ENCODE results near the gene PSMB10. TPM values are rescaled to one million over a fixed set of nuclear protein-coding genes. Genes with fewer than 3 reads are reported as not detected.

PSMB10 gene
- total RNA-seq, 2 donors from 2014 or later, result 16.2 to 26.7 TPM

DNA sequence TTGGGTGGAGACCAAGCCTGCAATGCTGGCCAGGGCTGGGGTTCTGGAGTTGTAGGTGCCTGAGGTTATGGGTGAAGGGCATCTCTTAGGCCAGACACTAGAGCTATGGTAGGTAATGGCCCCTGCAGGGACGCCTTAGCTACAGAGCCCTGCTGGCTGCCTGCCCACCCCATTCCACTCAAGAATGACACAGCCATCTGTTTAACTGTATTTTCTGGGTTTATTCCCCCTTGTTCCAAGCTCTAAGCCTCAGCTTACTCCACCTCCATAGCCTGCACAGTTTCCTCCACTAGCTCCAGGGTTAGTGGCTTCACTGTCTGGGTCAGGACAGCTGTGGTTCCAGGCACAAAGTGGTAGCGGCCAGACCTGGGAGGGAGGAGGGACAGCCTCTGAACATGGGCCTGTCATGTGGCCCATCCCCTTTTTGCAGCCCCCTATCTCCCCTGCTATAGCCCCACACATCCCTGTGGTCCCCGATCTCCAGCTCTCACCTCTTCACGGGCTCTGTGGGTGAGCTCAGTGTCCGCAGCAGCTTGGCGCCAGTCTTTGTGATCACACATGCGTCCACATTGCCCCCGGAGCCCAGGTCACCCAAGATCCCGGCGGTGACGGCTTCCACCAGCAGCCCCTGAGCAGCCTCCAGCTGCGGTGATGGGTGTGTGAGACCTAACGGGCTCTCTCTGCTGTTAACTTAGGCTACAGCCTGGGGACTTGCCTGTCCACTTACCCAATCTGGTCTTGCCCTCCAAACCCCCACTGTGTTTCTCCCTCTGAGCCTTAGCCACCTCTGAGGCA is 2.1 kb downstream of the PSMB10 start:
- 36 to 52% methylated on average over 7 to 13 of the region's 13 CpGs for WGBS, 2 donors
- TF ChIP-seq, protein P1, sequence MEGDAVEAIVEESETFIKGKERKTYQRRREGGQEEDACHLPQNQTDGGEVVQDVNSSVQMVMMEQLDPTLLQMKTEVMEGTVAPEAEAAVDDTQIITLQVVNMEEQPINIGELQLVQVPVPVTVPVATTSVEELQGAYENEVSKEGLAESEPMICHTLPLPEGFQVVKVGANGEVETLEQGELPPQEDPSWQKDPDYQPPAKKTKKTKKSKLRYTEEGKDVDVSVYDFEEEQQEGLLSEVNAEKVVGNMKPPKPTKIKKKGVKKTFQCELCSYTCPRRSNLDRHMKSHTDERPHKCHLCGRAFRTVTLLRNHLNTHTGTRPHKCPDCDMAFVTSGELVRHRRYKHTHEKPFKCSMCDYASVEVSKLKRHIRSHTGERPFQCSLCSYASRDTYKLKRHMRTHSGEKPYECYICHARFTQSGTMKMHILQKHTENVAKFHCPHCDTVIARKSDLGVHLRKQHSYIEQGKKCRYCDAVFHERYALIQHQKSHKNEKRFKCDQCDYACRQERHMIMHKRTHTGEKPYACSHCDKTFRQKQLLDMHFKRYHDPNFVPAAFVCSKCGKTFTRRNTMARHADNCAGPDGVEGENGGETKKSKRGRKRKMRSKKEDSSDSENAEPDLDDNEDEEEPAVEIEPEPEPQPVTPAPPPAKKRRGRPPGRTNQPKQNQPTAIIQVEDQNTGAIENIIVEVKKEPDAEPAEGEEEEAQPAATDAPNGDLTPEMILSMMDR (IDR thresholded peaks at IDR 0.05), result no peak
- TF ChIP-seq POLR2A (IDR thresholded peaks at IDR 0.05), result no peak
- no peaks in the 10 kb centered on the region for H3K36me3 ChIP-seq (replicated peaks in 1 of 2; ENCODE audit: insufficient read depth in 1 of 2, low read depth in 2 of 2)
- H3K9me3 ChIP-seq, result no peaks in the 10 kb centered on the region
- peaks cover 68% of the 10 kb centered on the region for H3K4me1 ChIP-seq
- H3K27ac ChIP-seq, result peak overlapping the region in 3 of 4 donors; percentile 81 to 97 (median 91)
- H3K4me3 ChIP-seq, result peak overlapping the region in 1 of 2 donors; percentile 37
- no peak for ATAC-seq
- intact Hi-C loops (cut with DNase I), result no loop called here
- no peaks in the 10 kb centered on the region for H3K27me3 ChIP-seq
- peak in 1 of 4 donors; percentile 50 for DNase-seq

DNA sequence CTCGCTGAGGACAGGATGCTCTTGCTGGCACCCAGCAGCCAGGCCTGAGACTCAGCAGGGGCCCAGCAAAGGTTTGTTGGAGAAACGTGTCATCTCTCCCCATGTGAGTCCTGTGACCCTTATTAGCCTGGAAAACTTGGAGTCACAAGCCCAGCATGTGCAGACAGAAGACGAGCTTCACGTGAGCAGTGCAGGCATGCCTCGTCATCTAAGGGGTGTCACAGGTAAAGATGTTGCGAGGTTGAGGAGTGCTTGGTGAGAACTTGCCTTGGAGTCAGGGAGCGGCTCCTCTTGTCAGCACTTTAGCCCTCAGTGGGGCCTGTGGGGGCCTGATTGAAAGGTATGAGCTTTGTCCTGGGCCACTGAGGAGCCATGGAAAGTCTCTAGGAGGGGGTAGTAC is 2.8 kb downstream of the PSMB10 start:
- DNase-seq (peak in 1 of 4 donors; percentile 15), ATAC-seq (no peak)
- Histone ChIP-seq H3K9me3 (no peaks in the 10 kb centered on the region), H3K4me1 (peaks cover 74% of the 10 kb centered on the region), H3K36me3 (replicated peaks in 1 of 2; ENCODE audit: insufficient read depth in 1 of 2, low read depth in 2 of 2) (no peaks in the 10 kb centered on the region), H3K4me3 (no peak overlapping the region), H3K27me3 (no peaks in the 10 kb centered on the region), H3K27ac (peak overlapping the region in 3 of 4 donors; percentile 81 to 97 (median 91))
- intact Hi-C loops (cut with DNase I), result no loop called here
- no peak for TF ChIP-seq POLR2A (IDR thresholded peaks at IDR 0.05)
- TF ChIP-seq, protein P1 (IDR thresholded peaks at IDR 0.05), result no peak
- WGBS, 2 donors, result 59 to 77% methylated on average over 7 of the region's 7 CpGs

DNA sequence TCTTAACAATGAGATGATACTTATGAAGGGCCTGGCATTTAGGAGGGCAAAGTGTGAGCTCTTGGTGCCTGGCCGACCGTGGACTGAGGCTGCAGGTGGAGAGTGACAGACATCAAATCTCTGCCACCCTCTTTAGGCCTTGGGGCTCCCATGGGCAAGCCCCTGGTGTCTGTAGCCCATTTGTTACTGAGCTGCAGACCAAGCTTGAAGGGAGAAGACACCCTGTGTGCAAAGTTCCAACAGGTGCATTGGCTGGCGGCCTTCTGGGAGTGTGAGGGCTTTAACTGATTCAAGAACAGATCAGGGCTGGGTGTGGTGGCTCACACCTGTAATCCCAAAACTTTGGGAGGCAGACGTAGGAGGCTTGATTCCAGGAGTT is 4.2 kb downstream of the PSMB10 start:
- 57 to 61% methylated on average over 4 of the region's 4 CpGs for WGBS, 2 donors
- peak overlapping the region; percentile 78 to 82 (median 80) for H3K27ac ChIP-seq
- no peaks in the 10 kb centered on the region for H3K27me3 ChIP-seq
- H3K36me3 ChIP-seq (replicated peaks in 1 of 2; ENCODE audit: insufficient read depth in 1 of 2, low read depth in 2 of 2), result no peaks in the 10 kb centered on the region
- no peak for TF ChIP-seq POLR2A (IDR thresholded peaks at IDR 0.05)
- TF ChIP-seq, protein P1 (IDR thresholded peaks at IDR 0.05), result no peak
- H3K9me3 ChIP-seq, result no peaks in the 10 kb centered on the region
- H3K4me3 ChIP-seq, result no peak overlapping the region
- H3K4me1 ChIP-seq, result peaks cover 81% of the 10 kb centered on the region
- intact Hi-C loops (cut with DNase I), result no loop called here
- no peak for DNase-seq
- ATAC-seq, result no peak

DNA sequence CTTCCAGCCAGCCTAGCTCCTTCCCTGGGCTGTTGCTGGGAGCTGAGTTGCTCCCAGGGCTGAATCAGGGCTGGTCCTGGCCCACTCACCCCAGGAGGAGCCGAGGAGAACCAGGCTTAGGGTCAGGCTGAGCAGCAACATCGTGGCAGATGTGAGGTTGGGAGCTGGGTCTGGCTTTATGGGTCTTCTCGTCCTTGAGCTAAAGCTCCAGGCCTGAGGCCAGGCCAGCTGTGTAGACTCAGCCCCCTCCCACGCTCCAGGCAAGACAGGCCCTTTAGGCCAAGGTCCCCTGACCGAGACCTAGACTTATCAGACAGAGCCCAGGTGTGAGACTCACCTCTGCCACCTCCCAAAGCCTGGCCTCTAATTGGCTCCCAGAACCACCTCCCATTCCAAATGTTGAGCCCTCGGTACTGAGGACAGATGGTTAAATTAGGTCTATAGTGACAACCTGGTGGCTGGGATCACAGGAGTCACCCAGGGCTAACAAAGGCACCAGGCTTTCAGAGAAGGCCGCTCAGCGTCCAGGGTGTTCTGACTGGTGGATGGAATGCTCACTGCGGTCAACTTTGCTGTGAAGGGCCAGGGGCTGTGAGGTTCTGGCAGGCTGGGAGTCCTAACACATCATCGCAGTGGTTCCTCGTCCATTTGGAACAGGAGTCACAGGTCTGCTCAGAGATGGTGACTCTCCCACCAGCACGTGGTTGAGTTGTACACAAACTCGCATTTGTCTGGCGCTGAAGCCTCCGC is 4.8 kb downstream of the PSMB10 start, which contains the start of gene CTRL:
TSS of gene CTRL (minus strand) at position 151 of the 750 bp plus-strand sequence. CDS start at position 141, 10 bp downstream.
- no peaks in the 10 kb centered on the region for H3K27me3 ChIP-seq
- intact Hi-C loops (cut with DNase I), result no loop called here
- TF ChIP-seq, protein P1 (IDR thresholded peaks at IDR 0.05), result peak in 4 of 7 experiments; percentile 40 to 61 (median 47)
- TF ChIP-seq POLR2A (IDR thresholded peaks at IDR 0.05), result peak; percentile 75 to 96 (median 95)
- DNase-seq (peak; percentile 82 to 91 (median 90)), ATAC-seq (peak; percentile 31)
- H3K36me3 ChIP-seq (replicated peaks in 1 of 2; ENCODE audit: insufficient read depth in 1 of 2, low read depth in 2 of 2), result no peaks in the 10 kb centered on the region
- 25 to 48% methylated on average over 11 to 15 of the region's 15 CpGs for WGBS, 2 donors
- peak within 1 kb of the TSS; percentile 78 to 82 (median 80) for H3K27ac ChIP-seq
- peaks cover 77% of the 10 kb centered on the region for H3K4me1 ChIP-seq
- H3K4me3 ChIP-seq, result peak within 1 kb of the TSS in 1 of 2 donors; percentile 16
- H3K9me3 ChIP-seq, result no peaks in the 10 kb centered on the region

Measured in body of pancreas (tissue), 4 donors.